ENCODE measurements around the gene PRRC2A.
A peak's percentile ranks its signal among the peaks of the same experiment; 100 is the strongest.

PRRC2A gene

GRCh38 chr6:31619805-31620585 is 520 bp upstream of the PRRC2A start:
- peak overlapping the region; percentile 59 for H3K4me3 ChIP-seq (ENCODE audit: low read length)
- TF ChIP-seq CTCF (conservative IDR thresholded peaks at IDR 0.05; ENCODE audit: low read depth, low read length) = no peak
- DNase-seq (ENCODE audit: low read depth) = peak; percentile 98

- H3K4me3 ChIP-seq (ENCODE audit: low read length) = peak overlapping the region; percentile 80
- TF ChIP-seq CTCF (conservative IDR thresholded peaks at IDR 0.05; ENCODE audit: low read depth, low read length) = no peak
- DNase-seq (ENCODE audit: low read depth) = no peak
Measured at GRCh38 chr6:31621320-31621939, 915 bp downstream of the PRRC2A start.

DNA sequence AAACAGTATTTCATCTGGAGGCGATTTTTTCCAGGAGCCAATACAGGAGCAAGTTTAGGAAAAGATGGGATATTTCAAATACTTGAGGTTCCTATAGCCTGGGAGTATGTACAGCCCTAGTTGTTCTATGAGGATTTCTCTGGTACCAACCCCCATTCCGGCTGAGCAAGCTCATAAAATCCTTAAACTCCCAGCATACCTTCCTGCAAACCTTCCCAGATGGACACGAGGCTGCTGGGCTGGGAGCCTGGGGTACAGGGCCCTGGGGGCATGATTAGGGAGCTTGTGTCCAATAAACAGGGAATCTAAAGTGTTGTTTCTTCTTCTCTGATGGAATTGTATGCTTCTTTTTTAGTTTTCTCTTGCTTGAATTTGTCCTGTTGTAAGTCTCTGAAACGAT is 1.5 kb downstream of the PRRC2A start:
- no peak for DNase-seq (ENCODE audit: low read depth)
- H3K4me3 ChIP-seq (ENCODE audit: low read length) = peak overlapping the region; percentile 80
- TF ChIP-seq CTCF (conservative IDR thresholded peaks at IDR 0.05; ENCODE audit: low read depth, low read length) = no peak

DNA sequence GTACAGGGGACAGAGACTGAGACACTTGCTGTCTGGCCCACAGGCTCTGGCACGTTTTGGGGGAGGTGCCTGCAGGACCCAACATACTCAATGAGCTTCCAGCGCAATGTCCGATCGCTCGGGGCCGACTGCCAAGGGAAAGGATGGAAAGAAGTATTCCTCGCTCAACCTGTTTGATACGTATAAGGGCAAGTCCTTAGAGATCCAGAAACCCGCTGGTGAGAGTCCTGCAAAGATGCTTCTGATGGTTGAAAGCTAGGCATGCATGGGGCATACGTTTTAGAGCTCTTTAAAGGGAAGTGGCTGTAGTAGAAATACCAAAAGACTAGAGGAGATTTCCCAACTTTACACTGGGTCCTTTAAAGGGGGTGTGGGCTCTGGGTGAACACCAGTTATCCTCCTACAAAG is 2.2 kb downstream of the PRRC2A start:
- peak overlapping the region; percentile 80 for H3K4me3 ChIP-seq (ENCODE audit: low read length)
- no peak for TF ChIP-seq CTCF (conservative IDR thresholded peaks at IDR 0.05; ENCODE audit: low read depth, low read length)
- no peak for DNase-seq (ENCODE audit: low read depth)

DNA sequence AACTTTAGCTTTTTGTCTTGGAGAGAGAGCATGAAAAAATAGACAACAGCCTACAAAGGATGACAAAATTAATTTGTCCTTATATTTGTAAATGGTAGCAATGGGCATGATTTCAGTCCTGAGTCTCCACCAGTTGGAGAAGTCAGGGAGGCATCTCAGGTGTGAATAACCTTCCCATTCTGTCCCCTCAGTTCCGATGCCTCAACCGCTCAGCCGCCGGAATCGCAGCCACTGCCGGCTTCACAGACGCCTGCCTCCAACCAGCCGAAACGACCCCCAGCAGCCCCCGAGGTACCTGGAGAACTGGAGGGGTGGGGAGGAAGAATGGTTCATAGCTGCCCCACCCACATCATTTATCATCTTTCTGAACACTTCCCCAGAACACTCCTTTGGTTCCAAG is 3.6 kb downstream of the PRRC2A start:
- H3K4me3 ChIP-seq (ENCODE audit: low read length) = no peak overlapping the region
- no peak for TF ChIP-seq CTCF (conservative IDR thresholded peaks at IDR 0.05; ENCODE audit: low read depth, low read length)
- DNase-seq (ENCODE audit: low read depth) = no peak

DNA sequence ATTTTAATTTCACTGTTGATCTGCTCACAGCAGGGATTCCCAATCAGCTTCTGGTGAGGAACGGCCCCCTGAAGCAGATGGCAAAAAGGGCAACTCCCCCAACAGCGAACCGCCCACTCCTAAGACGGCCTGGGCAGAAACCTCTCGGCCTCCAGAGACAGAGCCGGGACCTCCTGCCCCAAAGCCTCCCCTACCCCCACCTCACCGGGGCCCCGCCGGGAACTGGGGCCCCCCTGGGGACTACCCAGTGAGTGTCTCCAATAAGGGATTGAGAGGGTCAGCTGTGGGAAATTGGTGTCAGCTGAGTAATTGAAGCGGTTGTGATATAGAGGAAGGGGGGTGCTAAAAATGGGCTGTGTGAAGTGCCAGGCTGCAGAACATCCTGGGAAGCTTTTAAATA is 6.4 kb downstream of the PRRC2A start:
- TF ChIP-seq CTCF (conservative IDR thresholded peaks at IDR 0.05; ENCODE audit: low read depth, low read length) = no peak
- no peak for DNase-seq (ENCODE audit: low read depth)
- H3K4me3 ChIP-seq (ENCODE audit: low read length) = no peak overlapping the region
